H1 (cell line): Measurements from ENCODE around the gene ASB3.

Experiments used
- EP300 ChIP-seq, 2 experiments: IDR thresholded peaks; 1 replicate in 1 of 2; 2 replicates in 1 of 2; pipeline ENCODE4 v1.6.1; 2011 to 2012; ENCODE audit warnings: low read depth in 2 of 2, low read length in 2 of 2, mild to moderate bottlenecking in 2 of 2, borderline replicate concordance in 1 of 2, inconsistent platforms in 1 of 2, moderate library complexity in 1 of 2
- EZH2 ChIP-seq: fragments of 200-600 bp; sonication (generic); IDR thresholded peaks from 2 replicates; pipeline ENCODE4 v1.7.1; 2012; ENCODE audit warnings: low read depth, mild to moderate bottlenecking, moderate library complexity, low read length, inconsistent platforms; ENCODE audit not compliant: severe bottlenecking
- GABPA ChIP-seq: IDR thresholded peaks from 2 replicates; pipeline ENCODE4 v1.6.1; 2011; ENCODE audit warnings: mild to moderate bottlenecking, low read length, moderate library complexity, borderline replicate concordance; ENCODE audit not compliant: insufficient read depth
- MAX ChIP-seq: IDR thresholded peaks from 2 replicates; pipeline ENCODE4 v1.6.1; 2012; ENCODE audit warnings: inconsistent platforms
- POLR2AphosphoS5 ChIP-seq: IDR thresholded peaks from 2 replicates; pipeline ENCODE4 v1.6.1; 2011; ENCODE audit warnings: low read depth, low read length
- RAD21 ChIP-seq, 2 experiments: IDR thresholded peaks in 1 of 2; conservative IDR thresholded peaks in 1 of 2; 2 replicates each; pipeline ENCODE4 v1.6.1; 2011; ENCODE audit warnings: low read depth in 2 of 2, low read length in 2 of 2, improper control_type of control experiment in 1 of 2, inconsistent platforms in 1 of 2, mild to moderate bottlenecking in 1 of 2, moderate library complexity in 1 of 2

GRCh38 chr2:53784436-53784835 is 2.3 kb downstream of the ASB3 start:
- TF ChIP-seq POLR2AphosphoS5 = no peak
- TF ChIP-seq RAD21 (IDR thresholded peaks at IDR 0.05 in 1 of 2, conservative IDR thresholded peaks at IDR 0.05 in 1 of 2; ENCODE audit: low read depth in 2 of 2, low read length in 2 of 2) = no peak
- no peak for TF ChIP-seq MAX
- no peak for TF ChIP-seq GABPA
- TF ChIP-seq EP300 (IDR thresholded peaks at IDR 0.05; ENCODE audit: borderline replicate concordance in 1 of 2, low read depth in 2 of 2, low read length in 2 of 2) = no peak
- no peak for TF ChIP-seq EZH2
